ENCODE data around the gene ULK4.
"Not testable (repeated sequence)": the region's sequence is repeated elsewhere in the genome, so short reads cannot be mapped to it uniquely, and the experiment has no call there.

Gene ULK4

GRCh38 chr3:41960826-41961750 is 815 bp downstream of the ULK4 start:
- DNase-seq (ENCODE audit: low read depth): peak; percentile 34

GRCh38 chr3:41956574-41956973 is 5.3 kb downstream of the ULK4 start:
- no peak for DNase-seq (ENCODE audit: low read depth)

- DNase-seq (ENCODE audit: low read depth): no peak
Observed at GRCh38 chr3:41955192-41955591, 6.7 kb downstream of the ULK4 start.

GRCh38 chr3:41943311-41943843 is 18.5 kb downstream of the ULK4 start:
- DNase-seq (ENCODE audit: low read depth): no peak

DNA sequence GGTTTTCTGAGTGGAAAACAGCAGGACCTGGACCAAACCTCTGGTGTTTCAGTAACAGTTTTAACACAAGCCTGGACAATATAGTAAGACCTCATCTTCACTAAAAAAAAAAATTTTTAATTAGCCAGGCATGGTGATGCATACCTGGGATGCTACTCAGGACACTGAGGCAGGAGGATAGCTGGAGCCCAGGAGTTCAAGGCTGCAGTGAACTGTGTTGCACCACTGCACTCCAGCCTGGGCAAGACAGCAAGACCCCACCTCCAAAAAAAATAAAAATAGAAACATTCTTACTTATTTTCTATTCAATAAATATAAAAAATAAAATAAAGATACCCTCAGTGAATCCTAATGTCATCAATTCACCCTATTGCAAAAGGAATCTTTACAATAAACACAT is 21.5 kb downstream of the ULK4 start:
- no peak for DNase-seq (ENCODE audit: low read depth)

- DNase-seq (ENCODE audit: low read depth): no peak
Observed at GRCh38 chr3:41936384-41936783, 25.5 kb downstream of the ULK4 start.

GRCh38 chr3:41933154-41933676 is 28.7 kb downstream of the ULK4 start:
- peak; percentile 34 for DNase-seq (ENCODE audit: low read depth)

DNA sequence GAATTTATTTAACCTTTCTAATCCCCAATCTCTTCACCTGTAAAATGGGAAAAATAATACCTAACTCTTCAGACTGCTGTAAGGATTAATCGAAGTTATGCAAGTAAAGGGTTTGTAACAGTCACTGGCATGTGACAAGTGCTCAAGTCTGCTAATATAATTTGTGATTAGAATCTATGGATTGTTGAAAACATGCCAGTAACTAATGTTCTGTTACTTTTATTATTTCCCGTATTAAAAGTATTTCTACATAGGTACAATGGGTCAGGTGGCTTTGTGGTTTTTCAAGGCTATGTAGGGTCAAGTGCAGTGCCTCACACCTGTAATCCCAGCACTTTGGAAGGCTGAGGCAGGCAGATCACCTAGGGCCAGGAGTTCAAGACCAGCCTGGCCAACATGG is 29.4 kb downstream of the ULK4 start:
- DNase-seq (ENCODE audit: low read depth): no peak

- no peak for DNase-seq (ENCODE audit: low read depth)
Observed at GRCh38 chr3:41920406-41920965, 41.4 kb downstream of the ULK4 start.

DNA sequence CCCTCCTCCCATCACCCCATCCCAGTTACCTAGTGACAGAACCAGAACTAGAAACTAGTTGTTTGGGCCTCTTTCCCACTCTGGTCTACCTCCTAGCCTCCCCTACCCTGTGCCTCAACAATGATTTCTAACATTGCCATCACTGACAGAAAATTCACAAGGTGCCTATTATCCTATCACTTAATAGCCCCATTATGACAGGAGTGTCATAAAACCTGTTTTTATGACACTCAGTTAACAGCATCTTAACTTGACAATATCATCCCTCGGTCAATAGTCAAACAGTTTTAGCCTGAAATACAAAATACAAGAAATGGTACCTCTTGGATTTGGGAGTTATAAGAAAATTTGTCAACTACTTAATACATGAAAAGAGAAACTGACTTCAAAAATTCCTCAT is 46.5 kb downstream of the ULK4 start:
- DNase-seq (ENCODE audit: low read depth): no peak

DNA sequence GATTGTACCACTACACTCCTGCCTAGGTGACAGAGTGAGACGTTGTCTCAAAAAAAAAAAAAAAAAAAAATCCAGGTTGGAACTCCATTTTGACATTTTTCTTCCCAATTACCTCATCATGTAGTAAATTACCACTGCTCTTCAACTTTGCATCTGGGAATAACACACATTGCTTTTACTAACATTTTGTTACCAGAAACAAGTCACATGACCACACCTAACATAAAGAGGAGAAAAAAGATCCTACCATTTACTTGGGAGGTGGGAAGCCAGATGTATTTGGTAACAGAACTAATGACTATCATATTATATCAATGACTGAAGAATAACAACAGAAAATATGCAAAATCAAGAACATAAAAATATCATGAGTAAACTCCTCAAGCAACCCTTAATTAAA is 49.6 kb downstream of the ULK4 start:
- DNase-seq (ENCODE audit: low read depth): no peak

DNA sequence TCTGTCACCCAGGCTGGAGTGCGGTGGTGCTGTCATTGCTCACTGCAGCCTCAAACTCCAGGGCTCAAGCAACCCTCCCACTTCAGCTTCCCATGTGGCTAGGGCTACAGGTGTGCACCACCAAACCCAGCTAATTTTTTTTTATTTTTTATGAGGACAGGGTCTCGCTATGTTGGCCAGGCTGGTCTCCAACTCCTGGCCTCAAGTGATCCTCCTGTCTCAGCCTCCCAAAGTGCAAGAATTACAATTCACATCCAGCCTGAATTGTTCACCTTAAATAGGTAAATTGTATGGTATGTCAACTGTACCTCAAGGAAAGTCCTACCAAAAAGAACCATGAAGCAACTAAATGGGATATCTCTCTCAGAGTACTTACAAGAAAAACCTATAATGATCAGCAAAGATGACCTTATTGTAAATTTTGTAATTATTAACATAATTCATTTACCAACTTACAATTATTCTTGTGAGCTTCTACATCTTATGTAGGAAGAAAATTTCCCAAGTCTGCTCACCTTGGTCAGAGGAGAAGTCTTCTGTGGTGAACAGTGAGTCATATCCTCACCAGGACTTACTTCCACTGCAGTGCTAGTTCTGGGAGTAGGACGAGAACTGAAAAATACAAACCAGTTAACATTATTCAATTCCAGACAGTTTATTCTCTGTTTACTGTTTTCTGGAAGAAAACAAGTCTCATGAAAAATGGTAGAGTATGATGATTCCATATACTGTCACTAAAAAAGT is 54.4 kb downstream of the ULK4 start:
- no peak for DNase-seq (ENCODE audit: low read depth)

GRCh38 chr3:41900265-41900664 is 61.6 kb downstream of the ULK4 start:
- no peak for DNase-seq (ENCODE audit: low read depth)

GRCh38 chr3:41898631-41899030 is 63.3 kb downstream of the ULK4 start:
- DNase-seq (ENCODE audit: low read depth): no peak

GRCh38 chr3:41893977-41894376 is 67.9 kb downstream of the ULK4 start:
- peak; percentile 35 for DNase-seq (ENCODE audit: low read depth)

GRCh38 chr3:41888368-41889076 is 73.4 kb downstream of the ULK4 start:
- DNase-seq (ENCODE audit: low read depth): no peak

GRCh38 chr3:41882956-41883355 is 78.9 kb downstream of the ULK4 start:
- DNase-seq (ENCODE audit: low read depth): no peak

- DNase-seq (ENCODE audit: low read depth): no peak
Observed at GRCh38 chr3:41881233-41881821, 80.6 kb downstream of the ULK4 start.

DNA sequence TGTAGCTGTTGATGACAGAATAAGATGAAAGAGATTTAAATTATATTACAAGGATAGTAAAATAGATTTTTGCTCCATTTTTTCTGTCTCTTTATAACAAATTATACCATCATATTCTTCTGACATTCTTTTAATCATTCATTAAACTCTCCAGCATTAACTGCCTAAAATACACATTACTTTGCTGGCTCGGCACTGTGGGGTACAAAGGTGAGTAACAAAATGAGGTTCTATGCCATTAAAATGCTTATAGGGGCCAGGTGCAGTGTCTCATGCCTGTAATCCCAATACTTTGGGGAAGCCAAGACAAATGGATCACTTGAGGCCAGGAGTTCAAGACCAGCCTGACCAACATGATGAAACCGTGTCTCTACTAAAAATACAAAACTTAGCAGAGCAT is 81.5 kb downstream of the ULK4 start:
- no peak for DNase-seq (ENCODE audit: low read depth)

DNA sequence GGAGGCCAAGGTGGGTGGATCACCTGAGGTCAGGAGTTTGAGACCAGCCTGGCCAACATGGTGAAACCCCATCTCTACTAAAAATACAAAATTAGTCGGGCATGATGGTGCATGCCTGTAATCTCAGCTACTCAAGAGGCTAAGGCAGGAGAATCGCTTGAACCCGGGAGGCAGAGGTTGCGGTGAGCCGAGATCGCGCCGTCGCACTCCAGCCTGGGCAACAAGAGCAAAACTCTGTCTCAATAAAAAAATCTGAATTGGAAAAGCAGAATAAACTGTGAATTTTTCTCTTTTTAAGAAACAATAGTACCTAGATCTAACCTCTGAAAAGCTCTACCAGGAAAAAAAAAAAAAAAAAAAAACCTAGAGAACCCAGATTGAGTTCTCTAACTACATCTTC is 84.2 kb downstream of the ULK4 start:
- DNase-seq (ENCODE audit: low read depth): not testable (repeated sequence)

DNA sequence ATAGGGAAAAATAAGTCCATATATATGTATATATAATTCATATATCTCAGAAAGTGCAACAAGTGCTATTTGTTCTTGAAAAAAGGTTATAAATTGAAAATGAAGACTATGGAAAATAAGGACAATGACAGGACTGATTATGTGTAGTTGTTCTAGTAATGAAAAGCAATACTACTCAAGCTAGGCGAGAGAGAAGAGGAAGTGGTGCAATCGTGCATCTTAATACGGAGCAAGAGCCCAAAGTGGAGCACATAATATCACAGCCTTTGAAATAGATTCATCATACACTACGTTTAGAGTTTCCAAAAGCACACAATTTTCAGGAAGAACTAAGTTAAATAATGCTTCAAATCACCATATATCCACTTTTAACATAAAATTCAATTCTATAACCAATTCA is 87.9 kb downstream of the ULK4 start:
- no peak for DNase-seq (ENCODE audit: low read depth)

All from HS-27A (cell line).